T1000 (cell line): Measurements from ENCODE around the gene GSTM3.
"Not testable (repeated sequence)": the region's sequence is repeated elsewhere in the genome, so short reads cannot be mapped to it uniquely, and the experiment has no call there.

Experiments used
- DNase-seq: peaks from one replicate; lab custom pipeline; 2025; ENCODE audit warnings: mixed read lengths; lab: John Stamatoyannopoulos, UW

Gene GSTM3

GRCh38 chr1:109697066-109697465, 43.8 kb downstream of the GSTM3 start:
- DNase-seq: no peak

DNA sequence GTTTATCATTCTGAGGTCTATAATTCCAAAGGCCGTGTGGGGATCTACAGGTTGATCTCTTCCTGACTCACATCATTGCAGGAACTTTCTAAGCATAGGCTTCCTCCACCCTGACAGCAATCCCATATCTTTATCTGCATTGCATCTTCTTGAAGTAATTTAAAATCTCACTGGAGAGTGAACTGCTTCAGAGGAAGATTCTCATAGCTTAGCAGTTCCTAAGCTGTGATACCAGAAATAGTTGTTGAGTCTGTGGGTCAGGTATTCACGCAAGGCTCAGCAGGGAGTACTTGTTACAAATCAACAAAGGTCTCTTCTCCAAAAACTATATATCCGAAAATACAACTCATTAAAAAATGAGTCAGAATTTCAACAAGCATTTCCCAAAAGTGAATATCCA, 45.7 kb downstream of the GSTM3 start:
- not testable (repeated sequence) for DNase-seq

DNA sequence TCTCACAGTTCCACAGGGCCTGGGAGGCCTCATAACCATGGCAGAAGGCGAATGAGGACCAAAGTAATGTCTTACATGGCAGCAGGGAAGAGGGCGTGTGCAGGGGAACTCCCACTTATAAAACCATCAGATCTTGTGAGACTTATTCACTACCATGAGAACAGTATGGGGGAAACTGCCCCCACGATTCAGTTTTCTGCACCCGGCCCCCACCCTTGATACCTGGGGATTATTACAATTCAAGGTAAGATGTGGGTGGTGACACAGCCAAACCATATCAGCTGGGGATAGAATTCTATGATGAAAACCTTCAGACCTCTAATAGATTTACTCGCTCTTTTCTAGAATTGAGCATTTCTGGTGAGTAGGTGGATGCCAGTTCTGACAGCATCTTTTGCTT, 46.4 kb downstream of the GSTM3 start:
- not testable (repeated sequence) for DNase-seq

GRCh38 chr1:109691759-109692158, 49.1 kb downstream of the GSTM3 start:
- DNase-seq: no peak

- no peak for DNase-seq
Measured at GRCh38 chr1:109689844-109690405, 50.9 kb downstream of the GSTM3 start.

DNA sequence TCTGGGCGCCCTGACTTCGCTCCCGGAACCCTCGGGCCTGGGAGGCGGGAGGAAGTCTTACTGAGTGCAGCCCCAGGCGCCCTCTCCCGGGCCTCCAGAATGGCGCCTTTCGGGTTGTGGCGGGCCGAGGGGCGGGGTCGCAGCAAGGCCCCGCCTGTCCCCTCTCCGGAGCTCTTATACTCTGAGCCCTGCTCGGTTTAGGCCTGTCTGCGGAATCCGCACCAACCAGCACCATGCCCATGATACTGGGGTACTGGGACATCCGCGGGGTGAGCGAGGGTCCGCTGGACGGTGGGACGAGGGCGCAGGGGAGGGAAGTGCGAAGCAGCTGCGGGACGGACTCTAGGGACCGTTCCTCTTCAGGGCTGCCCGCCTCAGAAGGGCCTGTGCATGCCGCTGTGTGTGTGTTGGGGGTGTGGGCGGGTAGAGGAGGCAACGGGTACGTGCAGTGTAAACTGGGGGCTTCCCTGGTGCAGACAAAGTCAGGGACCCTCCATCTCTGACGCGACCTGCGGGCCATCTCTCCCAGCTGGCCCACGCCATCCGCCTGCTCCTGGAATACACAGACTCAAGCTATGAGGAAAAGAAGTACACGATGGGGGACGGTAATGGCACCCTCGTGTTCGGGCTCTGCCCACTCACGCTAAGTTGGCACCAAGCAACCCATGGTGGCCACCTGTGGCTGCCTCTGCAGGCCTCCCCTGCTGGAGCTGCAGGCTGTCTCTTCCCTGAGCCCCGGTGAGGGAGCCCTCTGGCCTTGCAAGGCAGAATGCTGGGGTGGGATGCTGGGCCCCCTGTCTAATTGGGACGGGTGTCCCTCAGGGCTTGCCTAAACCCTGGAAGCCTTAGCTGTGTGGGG, 53.0 kb downstream of the GSTM3 start, which contains the start of gene GSTM1:
Gene GSTM1, plus strand, starts transcription at position 177 of the 859 bp plus-strand sequence. Its CDS starts 57 bp downstream, at position 234.
- no peak for DNase-seq

GRCh38 chr1:109687109-109687508, 53.7 kb downstream of the GSTM3 start:
- DNase-seq: not testable (repeated sequence)

DNA sequence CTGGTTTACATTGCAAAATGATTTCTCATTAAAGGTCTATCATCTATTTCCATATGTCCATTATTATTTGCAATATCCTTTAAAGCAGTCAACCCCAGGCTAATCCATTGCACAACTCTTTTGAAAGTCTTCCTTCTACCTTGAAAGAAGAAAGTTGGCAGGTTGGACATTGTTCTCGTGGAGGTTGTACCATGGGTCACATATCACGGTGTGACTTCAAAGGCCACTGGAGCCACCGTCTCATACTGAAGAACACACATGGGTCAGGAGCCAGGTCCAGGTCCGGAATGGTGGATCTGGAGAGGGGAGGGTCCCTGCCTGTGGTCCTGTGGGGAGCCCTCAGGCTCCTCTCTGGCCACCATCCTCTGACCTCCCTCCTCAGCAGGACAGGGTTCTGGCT, 54.9 kb downstream of the GSTM3 start:
- DNase-seq: not testable (repeated sequence)

DNA sequence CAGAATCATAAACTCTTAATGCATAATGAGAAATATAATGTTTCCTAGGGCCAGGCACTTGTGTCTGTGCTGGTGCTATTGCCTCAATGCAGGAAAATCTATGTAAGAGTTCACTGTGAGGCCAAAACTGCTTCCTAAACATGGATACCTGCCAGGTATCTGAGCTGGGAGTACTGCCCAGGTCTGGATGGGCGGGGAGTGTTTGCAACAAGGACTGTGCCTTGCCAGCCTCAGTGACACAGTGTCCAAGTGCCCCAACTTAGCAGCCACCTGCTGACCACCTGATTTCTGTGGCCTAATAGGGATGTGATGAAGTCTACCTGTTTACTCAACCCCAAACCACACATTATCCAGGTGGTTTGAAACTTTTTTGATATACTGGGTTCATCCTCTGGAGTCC, 55.4 kb downstream of the GSTM3 start:
- DNase-seq: not testable (repeated sequence)

DNA sequence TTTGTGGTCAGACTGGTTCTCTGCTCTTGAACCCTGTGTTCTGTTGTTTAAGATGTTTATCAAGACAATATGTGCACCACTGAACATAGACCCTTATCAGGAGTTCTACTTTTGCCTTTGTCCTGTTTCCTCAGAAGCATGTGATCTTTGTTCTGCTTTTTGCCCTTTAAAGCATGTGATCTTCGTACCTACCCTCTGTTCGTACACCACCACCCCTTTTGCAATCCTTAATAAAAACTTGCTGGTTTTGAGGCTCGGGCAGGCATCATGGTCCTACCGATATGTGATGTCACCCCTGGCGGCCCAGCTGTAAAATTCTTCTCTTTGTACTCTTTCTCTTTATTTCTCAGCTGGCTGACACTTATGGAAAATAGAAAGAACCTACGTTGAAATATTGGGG, 56.1 kb downstream of the GSTM3 start:
- not testable (repeated sequence) for DNase-seq
